ENCODE measurements around the gene XAF1. TPM values are rescaled to one million over a fixed set of nuclear protein-coding genes. Genes with fewer than 3 reads are reported as not detected.
A peak's percentile ranks its signal among the peaks of the same experiment; 100 is the strongest.
"Not testable (repeated sequence)": the region's sequence is repeated elsewhere in the genome, so short reads cannot be mapped to it uniquely, and the experiment has no call there.

Gene XAF1, protein sequence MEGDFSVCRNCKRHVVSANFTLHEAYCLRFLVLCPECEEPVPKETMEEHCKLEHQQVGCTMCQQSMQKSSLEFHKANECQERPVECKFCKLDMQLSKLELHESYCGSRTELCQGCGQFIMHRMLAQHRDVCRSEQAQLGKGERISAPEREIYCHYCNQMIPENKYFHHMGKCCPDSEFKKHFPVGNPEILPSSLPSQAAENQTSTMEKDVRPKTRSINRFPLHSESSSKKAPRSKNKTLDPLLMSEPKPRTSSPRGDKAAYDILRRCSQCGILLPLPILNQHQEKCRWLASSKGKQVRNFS
- 19.4 TPM for total RNA-seq

DNA sequence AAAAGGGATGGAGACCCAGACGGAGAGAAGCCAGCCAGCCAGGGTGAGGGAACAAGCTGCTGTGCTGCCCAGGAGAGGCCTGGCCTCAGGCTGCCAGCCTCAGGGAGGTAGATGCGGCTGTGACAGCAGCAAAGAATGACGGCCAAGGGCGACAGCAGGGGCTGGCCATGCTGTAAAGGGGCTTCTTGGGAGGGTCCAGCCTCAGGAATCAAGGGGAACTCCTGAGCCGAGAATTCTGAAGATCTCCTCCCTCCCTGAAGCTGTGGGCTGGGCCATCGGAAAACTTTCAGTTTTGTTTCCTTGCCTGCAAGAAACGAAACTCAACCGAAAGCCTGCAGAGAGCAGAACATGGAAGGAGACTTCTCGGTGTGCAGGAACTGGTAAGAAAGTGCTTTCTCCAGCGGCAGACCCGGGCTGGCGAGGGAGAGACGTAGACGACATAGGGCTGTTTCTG, at the start of gene XAF1:
Gene XAF1 (plus strand): TSS at position 316 of the 454 bp plus-strand sequence. CDS start 33 bp downstream, at position 349.
- no peak for DNase-seq

DNA sequence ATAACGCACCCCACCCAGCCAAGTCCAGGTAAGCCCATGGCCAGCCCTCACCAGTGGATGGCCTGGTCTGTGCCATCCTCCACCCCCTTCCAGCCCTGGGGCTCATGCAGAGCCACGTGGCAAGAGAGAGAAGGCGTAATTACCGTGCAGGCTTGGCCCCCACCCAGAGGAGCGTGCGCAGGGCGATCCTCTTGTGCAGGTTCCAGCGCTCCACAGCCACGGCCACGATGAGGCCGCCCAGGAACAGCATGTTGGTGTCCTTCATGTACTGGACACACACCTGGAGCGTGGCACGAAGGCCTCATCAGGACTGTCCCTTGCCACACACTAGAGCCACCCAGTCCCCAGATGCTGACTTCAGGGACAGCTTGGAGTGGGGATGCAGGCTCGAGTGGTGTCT, 49.3 kb upstream of the XAF1 start:
- no peak for DNase-seq

DNA sequence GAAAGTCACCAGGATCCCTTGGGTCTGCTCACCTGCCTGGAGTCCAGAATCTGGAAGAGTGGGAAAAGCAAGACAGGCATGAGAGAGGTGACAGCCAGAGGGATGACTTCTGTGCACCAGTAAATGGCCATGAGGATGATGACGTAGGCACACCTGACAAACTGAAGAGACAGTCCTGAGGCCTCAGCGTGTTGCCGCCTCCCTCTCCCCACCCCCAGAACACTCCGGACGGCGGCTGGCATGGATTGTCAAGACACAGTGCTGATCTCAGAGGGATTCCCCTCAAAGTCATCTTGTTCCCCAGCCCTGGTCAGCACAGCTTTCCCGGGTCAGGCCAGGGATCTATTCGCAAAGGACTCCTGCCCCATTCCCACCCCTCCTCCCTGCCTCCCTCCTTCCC, 48.9 kb upstream of the XAF1 start:
- DNase-seq, result no peak

DNA sequence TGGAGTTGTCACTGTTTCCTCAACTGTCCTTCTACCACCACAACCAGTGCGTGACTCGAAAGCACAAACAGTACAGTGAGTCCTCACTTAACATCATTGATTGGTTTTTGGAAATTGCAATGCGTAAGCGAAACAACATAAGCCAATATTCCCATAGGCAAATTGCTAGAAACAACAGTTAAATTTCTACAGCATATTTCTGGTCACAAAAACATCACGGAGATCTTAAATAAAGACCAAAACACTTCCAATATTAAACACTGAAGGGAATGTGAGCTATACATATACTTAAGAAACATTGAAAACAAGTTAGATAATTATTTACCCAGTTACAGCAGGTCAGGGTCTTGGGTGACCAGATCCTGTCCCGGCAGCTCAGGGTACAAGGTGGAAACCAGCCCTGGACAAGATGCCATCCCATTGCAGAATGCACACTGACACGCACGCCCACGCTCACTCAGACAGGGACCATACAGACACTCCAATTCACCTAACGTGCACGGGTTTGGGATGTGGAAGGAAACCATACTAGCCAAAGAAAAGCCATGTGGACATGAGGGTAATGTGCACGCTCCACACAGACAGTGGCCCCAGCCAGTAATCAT, 47.4 kb upstream of the XAF1 start:
- DNase-seq, result no peak

DNA sequence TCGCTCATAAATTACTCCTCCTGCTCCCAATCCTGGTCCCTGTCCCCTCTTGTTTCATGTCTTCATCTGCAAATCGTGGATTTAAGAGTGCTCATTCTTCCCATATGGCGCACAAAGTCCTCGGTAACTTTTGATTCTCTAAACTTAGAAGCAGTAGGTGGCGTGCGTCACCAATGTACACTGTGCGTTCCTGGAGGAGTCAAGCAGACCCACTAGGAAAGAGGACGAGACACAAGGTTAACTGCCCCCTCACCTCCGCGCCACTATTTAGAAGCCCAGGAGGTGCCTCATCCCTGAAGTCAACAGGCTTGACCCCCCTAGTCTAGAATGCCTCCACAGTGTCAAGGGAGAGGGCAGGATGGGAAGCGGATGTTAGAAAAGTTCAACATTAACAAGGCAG, 45.5 kb upstream of the XAF1 start:
- DNase-seq, result no peak

DNA sequence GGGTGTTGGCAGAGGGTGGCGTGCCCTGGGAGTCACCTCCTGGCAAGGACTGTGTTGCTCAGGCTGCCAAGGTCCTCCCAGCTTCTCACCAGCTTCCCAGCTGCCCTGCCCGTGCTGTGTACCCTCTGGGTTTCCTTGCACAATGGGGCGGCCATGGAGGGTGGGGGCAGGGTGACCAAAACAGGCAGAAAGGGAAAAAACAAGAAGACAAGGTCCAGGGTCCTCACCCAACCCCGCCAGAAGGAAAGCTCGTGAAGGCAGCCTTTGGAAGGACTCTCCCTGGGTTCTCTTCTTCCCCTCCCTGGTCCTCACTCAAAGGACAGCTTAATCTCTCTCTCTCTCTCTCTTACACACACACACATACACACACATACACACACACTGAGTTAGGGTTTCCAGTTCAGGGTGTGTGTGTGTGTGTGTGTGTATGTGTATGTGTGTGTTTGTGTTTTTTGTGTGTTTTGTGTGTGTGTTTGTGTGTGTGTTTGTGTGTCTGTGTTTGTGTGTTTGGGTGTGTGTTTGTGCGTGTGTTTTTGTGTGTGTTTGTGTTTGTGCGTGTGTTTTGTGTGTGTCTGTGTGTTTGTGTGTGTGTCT, 44.7 kb upstream of the XAF1 start:
- no peak for DNase-seq

DNA sequence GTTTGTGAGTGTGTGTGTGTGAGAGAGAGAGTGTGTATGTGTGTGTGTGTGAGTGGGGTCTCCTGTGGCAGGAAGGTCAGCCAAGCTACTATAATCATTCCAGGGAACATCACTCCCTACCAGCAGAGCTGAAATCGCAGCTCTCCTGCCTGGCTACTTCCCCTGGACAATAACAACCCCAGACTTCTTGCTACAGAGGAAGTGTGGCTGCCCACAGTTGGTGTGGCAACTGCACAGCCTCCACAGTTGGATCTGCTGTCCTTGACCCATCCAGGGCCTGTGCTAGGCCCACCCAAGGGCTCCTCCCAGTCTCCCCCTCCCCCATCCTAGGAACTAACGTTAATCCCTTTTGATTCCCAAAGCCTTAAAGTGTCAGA, 44.2 kb upstream of the XAF1 start:
- no peak for DNase-seq

DNA sequence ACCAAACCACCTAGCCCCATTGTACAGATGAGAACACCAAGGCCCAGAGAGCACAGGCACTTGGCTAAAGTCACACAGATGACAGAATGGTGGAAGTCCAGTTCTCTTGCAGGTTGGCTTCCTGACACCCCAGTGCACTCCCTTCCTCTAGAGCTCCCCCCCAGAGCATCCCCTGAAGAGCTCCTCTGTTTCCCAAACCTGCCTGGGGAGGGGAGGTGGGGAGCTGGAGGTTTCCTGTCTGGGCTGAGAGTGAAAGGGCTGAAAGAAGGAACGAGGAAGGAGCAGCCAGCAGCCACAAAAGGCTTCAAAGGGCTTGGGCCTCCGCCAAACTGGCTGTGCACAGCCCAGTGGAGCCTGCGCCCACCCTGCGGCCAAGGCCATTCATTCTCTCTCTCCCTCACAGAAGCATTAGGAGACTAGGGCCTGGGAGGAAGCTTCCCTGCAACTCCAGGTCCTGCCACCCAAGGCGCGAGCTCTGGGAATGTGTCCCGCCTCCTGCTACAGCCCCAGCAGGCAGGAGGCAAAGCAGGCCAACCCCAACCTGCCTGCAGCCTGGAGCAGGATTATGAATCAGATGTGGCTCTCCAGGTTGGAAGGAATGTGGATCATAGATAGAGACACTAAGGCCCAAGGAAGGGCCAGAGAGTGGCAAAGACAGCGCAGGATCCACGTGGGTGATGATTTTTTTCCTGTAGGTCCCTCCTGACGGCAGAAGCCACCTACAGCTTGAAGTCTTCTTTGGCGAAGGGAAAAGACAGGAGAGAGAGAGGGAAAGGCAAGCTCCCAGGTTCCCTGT, 43.6 kb upstream of the XAF1 start:
- no peak for DNase-seq

DNA sequence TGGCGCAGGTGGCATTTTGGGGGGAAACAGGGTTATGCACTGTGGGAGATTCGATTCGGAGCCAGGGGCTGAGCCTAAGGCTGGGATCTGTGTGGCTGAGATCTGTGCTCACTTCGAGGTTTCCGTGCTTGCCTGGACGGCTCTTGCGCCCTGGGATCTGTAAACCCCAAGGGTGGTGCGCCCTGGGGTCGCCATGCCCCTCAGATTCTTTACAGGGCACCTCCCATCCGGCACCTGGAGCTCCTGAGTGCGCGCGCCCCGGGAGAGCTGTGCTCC, 43.1 kb upstream of the XAF1 start:
- DNase-seq, result no peak

DNA sequence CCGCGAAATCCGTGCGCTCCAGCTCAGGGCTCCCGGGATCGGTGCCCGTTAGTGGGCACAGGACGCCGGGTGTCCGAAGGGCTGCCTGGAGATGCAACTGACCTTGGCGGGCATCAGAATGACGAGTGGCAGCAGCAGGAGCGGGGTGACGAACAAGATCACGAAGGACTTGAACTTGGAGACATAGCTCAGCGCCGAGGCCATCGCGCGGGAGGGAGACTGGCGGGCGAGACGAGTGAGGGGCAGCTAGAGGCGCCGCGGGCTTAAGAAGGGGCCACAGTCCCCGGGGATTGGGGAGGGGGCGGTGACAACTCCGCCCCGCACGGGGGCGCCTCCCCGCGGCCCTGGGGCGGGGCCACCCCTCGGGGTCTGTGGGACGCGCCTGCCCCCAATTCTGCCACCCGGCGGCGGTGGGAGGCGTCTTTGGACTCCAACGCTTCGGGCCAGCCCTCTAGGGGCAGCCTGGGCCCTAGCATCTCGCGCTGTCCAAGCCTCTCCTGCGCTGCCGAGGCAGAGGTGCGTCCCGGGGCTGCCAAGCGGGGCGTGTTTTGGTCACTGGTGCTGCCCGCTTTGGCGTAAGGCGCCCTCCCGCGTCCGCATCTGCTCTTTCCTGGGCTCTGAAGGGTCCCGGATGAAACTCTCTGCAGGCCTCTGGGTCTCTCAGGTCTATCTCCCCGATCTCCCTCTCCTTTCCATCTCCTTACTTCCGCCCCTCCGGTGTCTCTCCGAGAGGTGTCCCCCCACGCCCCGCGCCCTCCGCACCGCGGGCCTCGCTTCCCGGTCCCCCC, 42.5 kb upstream of the XAF1 start, which contains the start of gene SLC13A5:
Gene SLC13A5 (minus strand): TSS at position 240 of the 788 bp plus-strand sequence. CDS start 36 bp downstream, at position 204.
- DNase-seq, result no peak

DNA sequence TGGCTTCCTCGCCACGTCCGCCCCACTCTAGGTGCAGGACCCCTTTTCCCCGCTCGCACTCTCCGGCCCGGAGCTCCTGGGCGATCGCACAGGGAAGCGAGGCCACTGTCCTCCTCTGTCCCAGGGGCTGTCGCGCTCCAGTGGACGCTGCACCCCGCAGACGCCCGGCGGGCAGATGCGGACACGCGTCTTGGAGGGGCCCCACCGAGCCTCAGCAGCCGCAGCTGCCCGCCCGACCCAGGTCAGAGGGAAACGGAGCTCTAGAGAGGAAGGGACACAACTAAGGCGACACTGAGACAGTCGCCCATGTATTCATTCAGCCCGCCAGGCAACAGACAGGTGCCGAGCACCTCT, 42.0 kb upstream of the XAF1 start:
- DNase-seq, result no peak

DNA sequence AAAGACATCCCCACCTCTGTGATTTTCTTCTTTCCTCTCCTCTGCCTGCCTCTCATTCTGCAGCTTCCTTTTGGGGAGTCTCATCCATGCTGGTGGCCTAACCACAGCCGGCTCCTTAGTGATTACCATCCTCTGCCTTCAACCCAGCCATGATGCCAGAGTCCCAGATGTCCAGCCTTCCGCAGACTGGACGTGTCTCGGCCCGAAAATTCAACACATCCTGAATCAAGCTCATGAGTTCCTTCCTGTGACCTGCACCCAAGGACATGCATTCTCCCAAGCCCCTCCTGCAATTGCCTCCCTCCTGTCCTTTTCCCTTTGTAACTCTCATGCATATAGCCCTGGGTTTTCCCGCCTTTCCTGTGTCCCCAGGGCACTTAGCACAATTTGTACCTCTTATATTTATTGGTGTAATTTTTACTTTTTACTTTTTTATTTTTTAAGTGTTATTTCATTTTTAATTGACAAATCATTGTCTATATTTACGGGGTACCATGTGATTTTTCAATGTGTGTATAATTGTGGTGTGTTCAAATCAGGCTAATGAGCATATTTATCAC, 41.5 kb upstream of the XAF1 start:
- DNase-seq, result no peak

DNA sequence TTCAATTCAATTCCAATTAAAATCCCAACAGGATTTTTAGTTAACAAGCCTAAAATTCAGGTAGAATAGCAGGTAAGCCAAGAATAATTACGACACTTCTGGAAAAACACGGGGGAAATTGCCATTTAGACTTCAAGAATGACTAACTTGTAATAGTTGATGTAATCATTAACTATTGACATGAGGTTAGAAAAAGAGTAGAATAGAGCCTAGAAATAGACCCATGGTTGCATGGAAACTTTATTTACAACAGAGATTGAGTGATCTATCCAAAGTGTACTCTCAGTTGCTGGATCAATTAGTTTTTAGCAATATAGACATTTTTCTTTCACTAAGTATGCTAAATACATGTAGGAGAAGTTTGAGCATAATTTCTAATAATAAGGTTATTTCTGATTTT, 39.1 kb upstream of the XAF1 start:
- DNase-seq, result no peak

DNA sequence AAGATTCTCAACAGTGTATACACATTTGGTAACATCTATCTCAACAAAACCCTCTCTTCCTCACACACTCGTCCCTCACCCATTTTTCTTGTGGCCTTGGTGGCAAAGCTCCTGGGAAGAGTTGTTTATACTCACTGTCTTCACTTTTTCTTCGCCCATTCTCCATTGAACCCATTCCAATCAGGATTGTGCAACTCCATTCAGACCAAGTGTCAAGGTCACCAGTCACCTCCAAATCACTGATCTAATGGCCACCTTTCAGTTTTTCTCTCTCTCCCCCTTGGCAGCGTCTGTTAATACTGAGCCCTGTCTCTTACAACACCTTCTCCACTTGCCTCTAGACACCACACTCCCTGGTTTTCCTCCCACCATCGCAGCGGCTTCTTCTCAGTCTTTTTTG, 34.1 kb upstream of the XAF1 start:
- DNase-seq, result no peak

DNA sequence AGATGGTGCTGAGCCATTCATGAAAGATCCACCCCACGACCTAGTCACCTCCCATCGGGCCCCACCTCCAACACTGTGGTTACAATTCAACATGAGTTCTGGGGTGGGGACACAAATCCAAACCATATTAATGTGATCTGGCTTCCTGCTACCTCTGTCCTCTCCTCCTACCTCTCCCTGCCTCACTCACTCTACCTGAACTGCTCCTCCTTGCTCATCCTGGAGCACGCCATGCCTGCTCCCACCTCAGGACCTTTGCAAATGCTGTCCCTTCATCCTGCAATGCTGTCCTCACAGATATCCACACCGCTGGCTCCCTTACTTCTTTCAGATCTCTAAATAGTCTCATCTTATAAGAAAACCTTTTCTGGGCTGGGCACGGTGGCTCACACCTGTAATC, 31.8 kb upstream of the XAF1 start:
- DNase-seq, result no peak

DNA sequence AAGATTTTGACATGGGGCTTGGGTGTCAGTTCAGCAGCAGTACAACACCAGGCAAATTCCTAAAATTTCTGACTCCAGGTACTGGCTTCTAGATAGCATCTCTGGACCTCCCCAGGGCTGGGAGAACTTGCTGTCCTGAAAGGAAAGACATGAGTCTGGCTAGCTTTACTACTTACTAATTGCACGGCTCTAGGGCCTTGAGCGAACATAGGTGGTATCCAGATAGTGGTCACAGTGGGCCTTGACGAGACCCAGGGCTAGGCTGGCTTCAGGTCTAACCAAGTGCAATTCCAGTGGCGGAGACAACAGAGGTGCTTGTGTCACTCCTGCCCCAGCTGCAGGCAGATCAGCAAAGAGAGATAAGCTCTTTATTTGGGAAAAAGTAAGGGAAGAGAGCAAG, 26.3 kb upstream of the XAF1 start:
- no peak for DNase-seq

DNA sequence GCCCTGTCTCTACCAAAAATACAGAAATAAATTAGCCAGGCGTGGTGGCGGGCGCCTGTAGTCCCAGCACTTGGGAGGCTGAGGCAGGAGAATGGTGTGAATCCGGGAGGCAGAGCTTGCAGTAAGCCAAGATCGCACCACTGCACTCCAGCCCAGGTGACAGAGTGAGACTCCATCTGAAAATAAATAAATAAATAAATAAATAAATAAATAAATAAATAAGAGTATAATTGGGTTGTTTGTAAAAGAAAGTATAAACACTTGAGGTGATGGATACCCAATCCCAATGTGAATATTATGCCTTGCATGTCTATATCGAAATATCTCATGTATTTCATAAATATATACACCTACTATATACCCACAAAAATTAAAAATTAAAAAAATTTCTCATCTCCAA, 9.2 kb upstream of the XAF1 start:
- DNase-seq, result not testable (repeated sequence)

DNA sequence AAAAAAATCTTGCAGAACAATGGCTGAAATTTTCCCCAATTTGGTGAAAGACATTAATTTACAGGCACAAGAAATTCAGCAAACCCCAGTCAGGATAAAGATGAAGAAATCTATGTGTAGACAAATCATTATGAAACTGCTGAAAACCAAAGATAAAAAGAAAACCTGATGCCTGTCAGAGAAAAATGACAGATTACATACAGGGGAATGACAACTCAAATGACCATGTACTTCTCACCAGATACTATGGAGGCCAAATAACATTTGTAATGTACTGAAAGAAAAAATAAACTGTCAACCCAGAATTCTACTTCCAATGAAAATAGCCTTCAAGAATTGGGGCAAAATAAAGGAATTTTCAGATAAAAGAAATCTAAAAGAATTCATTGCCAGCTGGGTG, 7.2 kb upstream of the XAF1 start:
- DNase-seq, result no peak

DNA sequence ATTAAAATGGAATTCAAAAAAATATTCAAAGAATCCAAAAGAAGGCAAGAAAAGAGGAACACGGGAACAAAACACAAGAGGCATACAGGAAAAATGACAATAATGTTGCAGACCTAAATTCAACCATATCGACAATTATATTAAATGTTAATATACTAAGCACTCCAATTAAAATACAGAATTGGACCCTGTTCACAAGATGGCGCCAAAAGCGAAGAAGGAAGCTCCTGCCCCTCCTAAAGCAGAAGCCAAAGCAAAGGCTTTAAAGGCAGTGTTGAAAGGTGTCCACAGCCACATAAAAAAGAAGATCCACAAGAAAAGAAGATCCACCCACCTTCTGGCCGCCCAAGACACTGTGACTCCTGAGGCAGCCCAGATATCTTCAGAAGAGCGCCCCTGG, 6.3 kb upstream of the XAF1 start:
- DNase-seq, result no peak

DNA sequence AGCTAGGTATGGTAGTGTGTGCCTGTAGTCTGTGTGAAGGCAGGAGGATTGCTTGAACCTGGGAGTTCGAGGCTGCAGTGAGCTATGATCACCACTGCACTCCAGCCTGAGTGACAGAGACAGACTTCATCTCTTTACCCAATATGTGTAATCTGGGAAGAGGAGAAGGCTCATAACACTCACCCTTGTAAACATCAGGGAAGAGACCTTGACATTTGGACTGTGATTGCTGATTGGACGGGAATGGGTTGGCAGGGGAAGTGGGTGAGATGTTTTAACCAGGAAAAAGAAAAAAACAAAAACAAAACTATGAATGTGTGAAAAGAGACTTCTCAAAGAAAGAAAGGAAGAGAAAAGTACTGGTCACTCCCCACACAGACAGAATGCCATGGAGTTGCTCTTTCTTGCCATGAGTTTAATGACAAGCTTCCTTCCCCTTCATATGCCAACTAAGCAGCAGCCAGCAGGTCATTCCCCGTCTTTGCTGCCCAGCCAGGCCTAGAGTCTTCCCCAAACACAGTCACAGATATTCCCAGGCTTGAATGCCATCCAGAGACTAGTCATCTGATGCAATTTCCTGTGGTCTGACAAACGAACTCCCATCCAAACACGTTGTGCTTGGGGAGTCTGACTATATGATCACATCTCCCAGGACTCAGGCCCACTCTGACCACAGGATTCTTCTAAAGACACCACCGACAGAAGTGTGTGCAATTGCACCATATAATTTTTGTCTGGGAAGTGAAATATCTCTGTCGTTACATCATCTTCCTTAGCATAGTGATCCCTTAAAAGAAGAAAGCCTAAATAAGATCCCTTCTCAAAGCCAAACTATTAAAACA, 3.6 kb upstream of the XAF1 start:
- DNase-seq, result peak; percentile 33

DNA sequence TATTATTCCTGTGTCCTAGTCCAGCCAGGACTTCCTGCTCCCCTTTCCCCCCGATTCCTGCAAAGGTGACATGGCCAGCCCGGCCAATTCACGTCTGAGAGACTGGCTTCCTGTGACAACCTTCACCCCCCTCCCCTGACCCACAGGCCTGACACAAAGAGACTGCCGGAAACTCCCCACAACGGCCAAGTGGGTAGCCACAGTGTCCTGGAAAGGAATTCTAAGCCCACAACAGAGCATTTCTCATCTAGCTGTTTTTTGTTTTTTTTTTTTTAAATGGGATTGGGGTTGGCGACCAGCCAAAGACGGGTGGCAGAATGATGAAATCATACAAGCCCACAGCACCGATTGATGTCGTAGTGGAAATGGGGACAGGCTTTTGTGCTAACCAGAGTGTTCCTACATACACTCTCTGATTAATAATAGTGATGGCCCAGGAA, 2.8 kb upstream of the XAF1 start:
- peak; percentile 35 for DNase-seq
